ENCODE data around the gene ENTHD1.
"Not testable (repeated sequence)": the region's sequence is repeated elsewhere in the genome, so short reads cannot be mapped to it uniquely, and the experiment has no call there.

The ENTHD1 gene

GRCh38 chr22:39856588-39856987 is 37.0 kb downstream of the ENTHD1 start:
- Histone ChIP-seq H3K36me3 (replicated peaks) (no peaks in the 10 kb centered on the region), H3K27ac (no peak overlapping the region), H3K4me3 (ENCODE audit: low read depth, low read length) (no peak overlapping the region), H3K27me3 (replicated peaks) (peaks cover 15% of the 10 kb centered on the region)
- in situ Hi-C loops (cut with HindIII; ENCODE audit: low pct_ligation_motif_present, low sequenced_read_pairs) = no loop called here
- no peak for DNase-seq
- no peak for TF ChIP-seq CTCF (IDR thresholded peaks at IDR 0.05; ENCODE audit: low read depth, low read length, missing control alignments)

GRCh38 chr22:39852799-39853198 is 40.8 kb downstream of the ENTHD1 start:
- Histone ChIP-seq H3K27ac (no peak overlapping the region), H3K4me3 (ENCODE audit: low read depth, low read length) (no peak overlapping the region), H3K36me3 (replicated peaks) (no peaks in the 10 kb centered on the region), H3K27me3 (replicated peaks) (peaks cover 3% of the 10 kb centered on the region)
- in situ Hi-C loops (cut with HindIII; ENCODE audit: low pct_ligation_motif_present, low sequenced_read_pairs) = no loop called here
- no peak for TF ChIP-seq CTCF (IDR thresholded peaks at IDR 0.05; ENCODE audit: low read depth, low read length, missing control alignments)
- no peak for DNase-seq

- Histone ChIP-seq H3K4me3 (ENCODE audit: low read depth, low read length) (no peak overlapping the region), H3K36me3 (replicated peaks) (no peaks in the 10 kb centered on the region), H3K27me3 (replicated peaks) (peaks cover 3% of the 10 kb centered on the region), H3K27ac (no peak overlapping the region)
- TF ChIP-seq CTCF (IDR thresholded peaks at IDR 0.05; ENCODE audit: low read depth, low read length, missing control alignments) = no peak
- in situ Hi-C loops (cut with HindIII; ENCODE audit: low pct_ligation_motif_present, low sequenced_read_pairs) = no loop called here
- no peak for DNase-seq
Measured at GRCh38 chr22:39851606-39852315, 41.8 kb downstream of the ENTHD1 start.

- no peak overlapping the region for H3K4me3 ChIP-seq (ENCODE audit: low read depth, low read length)
- DNase-seq = no peak
- in situ Hi-C loops (cut with HindIII; ENCODE audit: low pct_ligation_motif_present, low sequenced_read_pairs) = no loop called here
- peaks cover 6% of the 10 kb centered on the region for H3K27me3 ChIP-seq (replicated peaks)
- no peak overlapping the region for H3K27ac ChIP-seq
- no peak for TF ChIP-seq CTCF (IDR thresholded peaks at IDR 0.05; ENCODE audit: low read depth, low read length, missing control alignments)
- H3K36me3 ChIP-seq (replicated peaks) = no peaks in the 10 kb centered on the region
Measured at GRCh38 chr22:39847477-39847876, 46.1 kb downstream of the ENTHD1 start.

- in situ Hi-C loops (cut with HindIII; ENCODE audit: low pct_ligation_motif_present, low sequenced_read_pairs); H3K27ac ChIP-seq; H3K36me3 ChIP-seq (replicated peaks); H3K27me3 ChIP-seq (replicated peaks); DNase-seq; H3K4me3 ChIP-seq (ENCODE audit: low read depth, low read length): not testable (repeated sequence)
Measured at GRCh38 chr22:39846539-39846938, 47.0 kb downstream of the ENTHD1 start.

GRCh38 chr22:39845529-39845928 is 48.0 kb downstream of the ENTHD1 start:
- TF ChIP-seq CTCF (IDR thresholded peaks at IDR 0.05; ENCODE audit: low read depth, low read length, missing control alignments) = no peak
- DNase-seq = no peak
- Histone ChIP-seq H3K27me3 (replicated peaks) (peaks cover 6% of the 10 kb centered on the region), H3K36me3 (replicated peaks) (no peaks in the 10 kb centered on the region), H3K4me3 (ENCODE audit: low read depth, low read length) (no peak overlapping the region), H3K27ac (no peak overlapping the region)
- in situ Hi-C loops (cut with HindIII; ENCODE audit: low pct_ligation_motif_present, low sequenced_read_pairs) = no loop called here

Data from brain microvascular endothelial cell (primary cell).